Thoracic aorta (tissue), 2 donors: ENCODE results near the gene XK. TPM values are rescaled to one million over a fixed set of nuclear protein-coding genes. Genes with fewer than 3 reads are reported as not detected.

Experiments
- ATAC-seq: fragments of 150-250 bp; one replicate; pipeline ENCODE4 v1.8.0; 2017; ENCODE audit warnings: low read depth; ENCODE audit not compliant: insufficient number of reproducible peaks, low FRiP score
- DNase-seq: peaks from one replicate; pipeline ENCODE4 v3.0.0-alpha.2; 2020; ENCODE audit warnings: low spot score
- H3K27ac ChIP-seq, 2 donors: fragments of 200-600 bp; sonication (generic); 1 replicate in 1 of 2; 2 replicates in 1 of 2; pipeline ENCODE4 v1.5.1; 2016; ENCODE audit warnings: mild to moderate bottlenecking in 2 of 2, moderate library complexity in 2 of 2
- H3K27me3 ChIP-seq: fragments of 200-600 bp; sonication (generic); replicated peaks from 2 replicates; pipeline ENCODE4 v1.6.0; 2016; ENCODE audit warnings: mild to moderate bottlenecking; ENCODE audit not compliant: insufficient read depth
- H3K36me3 ChIP-seq: fragments of 200-600 bp; sonication (generic); one replicate; pipeline ENCODE4 v1.5.1; 2016
- H3K4me1 ChIP-seq, 2 donors: fragments of 200-600 bp; sonication (generic); 1 replicate in 1 of 2; 2 replicates in 1 of 2; pipeline versions ENCODE4 v1.5.1 to v1.6.0; 2016; ENCODE audit warnings: low read depth in 2 of 2, mild to moderate bottlenecking in 1 of 2; ENCODE audit not compliant: control insufficient read depth in 1 of 2
- H3K4me3 ChIP-seq: fragments of 200-600 bp; sonication (generic); 2 replicates; pipeline ENCODE4 v1.5.1; 2016; ENCODE audit warnings: mild to moderate bottlenecking
- H3K9me3 ChIP-seq: fragments of 200-600 bp; sonication (generic); 2 replicates; pipeline ENCODE4 v1.5.1; 2016
- CTCF ChIP-seq: fragments of 200-600 bp; sonication (generic); IDR thresholded peaks from one replicate; pipeline ENCODE4 v1.5.1; 2019; ENCODE audit warnings: antibody characterized with exemption
- total RNA-seq, 2 donors: library from RNA; depleted of rRNA; stranded (reverse); fragments of >200 nt; gene quantifications; one replicate each; pipeline versions ENCODE4 v1.1.0 to v1.2.3, GENCODE V29; 2016

The XK gene
- total RNA-seq, 2 donors from 2014 or later: 1.5 to 1.6 TPM

GRCh38 chrX:37717708-37718107 is 32.1 kb downstream of the XK start:
- DNase-seq (no peak), ATAC-seq (no peak)
- Histone ChIP-seq H3K4me3 (no peak overlapping the region), H3K27ac (no peak overlapping the region), H3K9me3 (no peaks in the 10 kb centered on the region), H3K4me1 (peaks cover 0 to 6% of the 10 kb centered on the region in 2 donors), H3K36me3 (no peaks in the 10 kb centered on the region), H3K27me3 (no peaks in the 10 kb centered on the region)
- no peak for TF ChIP-seq CTCF

DNA sequence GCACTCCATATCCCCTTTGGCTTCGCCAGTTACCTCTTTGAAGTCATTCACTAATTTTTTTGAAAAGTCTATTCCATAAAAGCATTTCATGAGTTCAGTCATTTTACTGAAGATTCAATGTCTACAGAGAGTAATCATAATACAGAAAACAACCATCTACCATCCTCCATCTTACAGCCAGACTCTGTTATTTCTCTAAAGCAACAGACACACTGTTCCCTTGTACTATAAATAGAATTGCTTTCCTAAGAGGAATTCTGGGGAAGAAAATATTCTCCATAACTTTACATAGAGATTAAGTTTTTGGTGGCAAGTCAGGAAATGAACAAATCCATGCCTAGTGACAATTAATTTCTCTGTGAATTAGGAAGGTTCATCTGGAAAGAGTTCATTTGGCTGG is 37.0 kb downstream of the XK start:
- TF ChIP-seq CTCF: no peak
- no peak overlapping the region for H3K4me3 ChIP-seq
- ATAC-seq (no peak), DNase-seq (no peak)
- H3K4me1 ChIP-seq: peaks cover 3 to 12% of the 10 kb centered on the region in 2 donors
- H3K27me3 ChIP-seq: no peaks in the 10 kb centered on the region
- H3K9me3 ChIP-seq: no peaks in the 10 kb centered on the region
- H3K36me3 ChIP-seq: no peaks in the 10 kb centered on the region
- H3K27ac ChIP-seq: peak overlapping the region; percentile 42 to 65

DNA sequence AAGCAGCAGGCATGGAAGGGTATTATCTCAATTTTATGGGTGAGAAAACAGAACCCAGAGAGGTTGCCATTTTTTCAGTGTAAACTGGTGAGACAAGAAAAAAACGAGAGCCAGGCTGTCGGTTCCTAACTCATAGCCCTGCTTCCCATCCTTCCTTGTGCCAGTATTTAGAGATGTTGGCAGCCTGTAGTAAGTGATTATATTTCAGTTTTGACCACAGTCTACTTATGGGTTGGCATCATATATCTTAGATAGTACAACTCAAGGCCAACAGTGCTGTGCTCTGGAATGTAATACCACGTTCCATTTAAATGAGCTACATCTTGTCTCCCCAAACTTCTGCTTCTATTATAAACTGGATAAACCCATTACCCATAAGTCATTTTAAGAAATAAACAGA is 40.8 kb downstream of the XK start:
- no peak for TF ChIP-seq CTCF
- no peak overlapping the region for H3K4me3 ChIP-seq
- no peaks in the 10 kb centered on the region for H3K27me3 ChIP-seq
- H3K4me1 ChIP-seq: peaks cover 3 to 12% of the 10 kb centered on the region in 2 donors
- H3K9me3 ChIP-seq: no peaks in the 10 kb centered on the region
- no peaks in the 10 kb centered on the region for H3K36me3 ChIP-seq
- ATAC-seq: no peak
- H3K27ac ChIP-seq: no peak overlapping the region
- DNase-seq: no peak

- Histone ChIP-seq H3K4me3 (no peak overlapping the region), H3K27ac (no peak overlapping the region), H3K27me3 (no peaks in the 10 kb centered on the region), H3K36me3 (no peaks in the 10 kb centered on the region), H3K9me3 (no peaks in the 10 kb centered on the region), H3K4me1 (no peaks in the 10 kb centered on the region)
- DNase-seq (no peak), ATAC-seq (no peak)
- peak; percentile 60 for TF ChIP-seq CTCF
Measured at GRCh38 chrX:37745354-37745753, 59.8 kb downstream of the XK start.

DNA sequence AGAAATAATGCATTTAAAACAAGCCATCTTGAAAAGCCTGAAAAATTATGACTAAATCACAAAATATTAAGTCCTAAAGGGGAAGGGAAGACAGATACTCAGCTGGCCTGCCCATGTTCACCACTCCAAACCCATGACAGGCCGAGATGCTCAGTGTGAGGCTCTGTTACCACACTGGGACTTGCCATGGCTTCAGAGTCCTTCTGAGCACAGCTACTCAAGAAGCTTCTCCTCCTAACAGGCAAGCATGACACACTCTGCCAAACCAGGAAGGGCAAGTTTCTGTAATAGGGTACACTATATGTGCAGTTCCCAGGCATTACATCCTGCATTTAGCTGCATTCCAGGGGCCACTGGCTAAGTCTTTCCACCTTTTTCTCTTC is 60.2 kb downstream of the XK start:
- no peak overlapping the region for H3K27ac ChIP-seq
- ATAC-seq (no peak), DNase-seq (no peak)
- no peak overlapping the region for H3K4me3 ChIP-seq
- no peaks in the 10 kb centered on the region for H3K9me3 ChIP-seq
- H3K36me3 ChIP-seq: no peaks in the 10 kb centered on the region
- no peaks in the 10 kb centered on the region for H3K27me3 ChIP-seq
- H3K4me1 ChIP-seq: no peaks in the 10 kb centered on the region
- TF ChIP-seq CTCF: no peak
